A673 (cell line): ENCODE measurements around the gene MAPRE3. TPM values are rescaled to one million over a fixed set of nuclear protein-coding genes. Genes with fewer than 3 reads are reported as not detected.

Experiments used
- BruUV-seq: library from RNA; stranded (reverse); fragments of 400-500 nt; replicated peaks from 2 replicates; lab custom pipeline; 2021; lab: Mats Ljungman, UMichigan
- CTCF ChIA-PET: fragments of 300-600 bp; sonication (Branson Sonifier 250); formaldehyde crosslinking; loops from one replicate; lab custom pipeline; 2022; ENCODE audit warnings: antibody characterized with exemption; lab: Charles Lee
- POLR2A ChIA-PET: fragments of 300-600 bp; sonication (Branson Sonifier 250); formaldehyde crosslinking; loops from one replicate; lab custom pipeline; 2022; ENCODE audit warnings: antibody characterized with exemption; ENCODE audit not compliant: low non-redundant PET; lab: Charles Lee
- DNase-seq: peaks from one replicate; pipeline ENCODE4 v3.0.0-alpha.2; 2015; ENCODE audit warnings: low spot score
- H3K27ac ChIP-seq: fragments of 200-600 bp; sonication (generic); 2 replicates; pipeline ENCODE4 v1.5.1; 2016; ENCODE audit warnings: mixed run types, low read depth, mild to moderate bottlenecking, mixed read lengths, antibody characterized with exemption, low read length; ENCODE audit not compliant: poor library complexity, severe bottlenecking
- H3K27me3 ChIP-seq: fragments of 200-600 bp; sonication (generic); replicated peaks from 2 replicates; pipeline ENCODE4 v1.6.1; 2017; ENCODE audit warnings: mixed run types, low read depth, mild to moderate bottlenecking, mixed read lengths, antibody characterized with exemption, low read length; ENCODE audit not compliant: insufficient read depth, poor library complexity
- H3K36me3 ChIP-seq: fragments of 200-600 bp; sonication (generic); 2 replicates; pipeline ENCODE4 v1.6.1; 2016; ENCODE audit warnings: mixed run types, mild to moderate bottlenecking, mixed read lengths, antibody characterized with exemption, low read length; ENCODE audit not compliant: insufficient read depth, poor library complexity, severe bottlenecking
- H3K4me1 ChIP-seq: fragments of 200-600 bp; sonication (generic); 2 replicates; pipeline ENCODE4 v1.6.1; 2017; ENCODE audit warnings: mixed run types, mild to moderate bottlenecking, mixed read lengths, antibody characterized with exemption, low read length; ENCODE audit not compliant: insufficient read depth, poor library complexity, severe bottlenecking
- H3K4me3 ChIP-seq: fragments of 200-600 bp; sonication (generic); 2 replicates; pipeline ENCODE4 v1.5.1; 2016; ENCODE audit warnings: low read depth, mixed run types, mild to moderate bottlenecking, mixed read lengths, low read length; ENCODE audit not compliant: poor library complexity, severe bottlenecking
- H3K9me3 ChIP-seq: fragments of 200-600 bp; sonication (generic); 2 replicates; pipeline ENCODE4 v1.6.1; 2016; ENCODE audit warnings: mixed run types, low read depth, mild to moderate bottlenecking, mixed read lengths, antibody characterized with exemption, low read length; ENCODE audit not compliant: poor library complexity, severe bottlenecking
- CTCF ChIP-seq: fragments of 300-800, 200-600 bp; sonication (generic); conservative IDR thresholded peaks from 2 replicates; pipeline ENCODE4 v1.5.1; 2017; ENCODE audit warnings: low read depth, mild to moderate bottlenecking, antibody characterized with exemption, low read length, moderate library complexity, mixed read lengths
- EZH2 ChIP-seq: fragments of 200-600 bp; sonication (generic); IDR thresholded peaks from 2 replicates; pipeline ENCODE4 v1.6.1; 2017; ENCODE audit warnings: borderline replicate concordance, low read depth, mild to moderate bottlenecking, mixed read lengths, antibody characterized with exemption, low read length; ENCODE audit not compliant: poor library complexity, severe bottlenecking
- intact Hi-C: fragments of 100-400 bp; cut with micrococcal nuclease; formaldehyde crosslinking; loops from one replicate; pipeline ENCODE4 v1.10.0; 2022; ENCODE audit not compliant: unreplicated experiment
- total RNA-seq: library from RNA; stranded (reverse); gene quantifications from 2 replicates; pipeline ENCODE4 v1.2.3, GENCODE V29; 2021

MAPRE3 gene
- total RNA-seq, 1 experiment from 2014 or later = 8.4 TPM

- no TSS peak for BruUV-seq
- H3K4me3 ChIP-seq = no peak overlapping the region
- no peak for TF ChIP-seq CTCF
- no peak for TF ChIP-seq EZH2
- H3K36me3 ChIP-seq = no peaks in the 10 kb centered on the region
- no peak overlapping the region for H3K27ac ChIP-seq
- H3K27me3 ChIP-seq = peaks cover 14% of the 10 kb centered on the region
- ChIA-PET CTCF (no interaction called here), POLR2A (no interaction called here)
- peaks cover 6% of the 10 kb centered on the region for H3K4me1 ChIP-seq
- intact Hi-C loops = no loop called here
- DNase-seq = no peak
- H3K9me3 ChIP-seq = no peaks in the 10 kb centered on the region
These were observed 1.2 kb upstream of the MAPRE3 start for GRCh38 chr2:26969077-26969844.

- CTCF ChIA-PET = interaction anchor here (1.0 to 1.1 kb wide), 2 partner anchors 9 to 45 kb away, joined by 5 to 11 read pairs; no protein-coding TSS in a partner anchor
- H3K4me3 ChIP-seq = peak overlapping the region; percentile 75
- no peaks in the 10 kb centered on the region for H3K9me3 ChIP-seq
- H3K27ac ChIP-seq = no peak overlapping the region
- no TSS peak for BruUV-seq
- H3K4me1 ChIP-seq = peaks cover 6% of the 10 kb centered on the region
- no peak for TF ChIP-seq EZH2
- DNase-seq = no peak
- peaks cover 14% of the 10 kb centered on the region for H3K27me3 ChIP-seq
- intact Hi-C loops = no loop called here
- POLR2A ChIA-PET = no interaction called here
- H3K36me3 ChIP-seq = no peaks in the 10 kb centered on the region
These were observed 641 bp downstream of the MAPRE3 start for GRCh38 chr2:26970928-26971627.

GRCh38 chr2:26971911-26972786 lies 1.7 kb downstream of the MAPRE3 start:
- intact Hi-C loops = no loop called here
- no peak for DNase-seq
- POLR2A ChIA-PET = no interaction called here
- Histone ChIP-seq H3K4me1 (peaks cover 8% of the 10 kb centered on the region), H3K9me3 (no peaks in the 10 kb centered on the region), H3K27me3 (peaks cover 14% of the 10 kb centered on the region), H3K4me3 (no peak overlapping the region), H3K27ac (no peak overlapping the region), H3K36me3 (no peaks in the 10 kb centered on the region)
- TF ChIP-seq EZH2 (no peak), CTCF (no peak)
- CTCF ChIA-PET = interaction anchor here (1.0 to 1.1 kb wide), 2 partner anchors 11 to 44 kb away, joined by 5 to 11 read pairs; no protein-coding TSS in a partner anchor
- TSS peak; percentile 28 for BruUV-seq
